Mucosa of rectum (tissue), 2 donors: ENCODE results near the gene KCP.

ENCODE experiments used
- H3K27ac ChIP-seq, 2 donors: one replicate each; pipeline ENCODE4 v1.7.0; 2013; ENCODE audit warnings: inconsistent platforms in 2 of 2, low read depth in 2 of 2, low read length in 2 of 2
- H3K27me3 ChIP-seq, 2 donors: one replicate each; pipeline ENCODE4 v1.7.0; 2013; ENCODE audit warnings: low read length in 2 of 2; ENCODE audit not compliant: control insufficient read depth in 2 of 2, insufficient read depth in 2 of 2
- H3K36me3 ChIP-seq, 2 donors: one replicate each; pipeline ENCODE4 v1.7.0; 2013; ENCODE audit warnings: low read length in 2 of 2; ENCODE audit not compliant: control insufficient read depth in 2 of 2, insufficient read depth in 2 of 2
- H3K4me1 ChIP-seq, 2 donors: one replicate each; pipeline ENCODE4 v1.7.0; 2013; ENCODE audit warnings: low read length in 2 of 2, mild to moderate bottlenecking in 1 of 2; ENCODE audit not compliant: control insufficient read depth in 2 of 2, insufficient read depth in 2 of 2
- H3K4me3 ChIP-seq, 2 donors: one replicate each; pipeline ENCODE4 v1.7.0; 2013; ENCODE audit warnings: low read length in 2 of 2
- H3K9ac ChIP-seq, 2 donors: one replicate each; pipeline ENCODE4 v1.7.0; 2013; ENCODE audit warnings: low read length in 2 of 2, low read depth in 1 of 2, mild to moderate bottlenecking in 1 of 2
- H3K9me3 ChIP-seq, 2 donors: one replicate each; pipeline ENCODE4 v1.7.0; 2013; ENCODE audit warnings: low read length in 2 of 2; ENCODE audit not compliant: control insufficient read depth in 2 of 2
- donor health status: healthy.
- donor health status: Normal muscosa, but diverticular disease.

The KCP gene

GRCh38 chr7:128838109-128838779, 72.3 kb downstream of the KCP start:
- Histone ChIP-seq H3K27me3 (no peaks in the 10 kb centered on the region), H3K9ac (no peak overlapping the region), H3K4me1 (peaks cover 3 to 4% of the 10 kb centered on the region in 2 donors), H3K27ac (no peak overlapping the region), H3K4me3 (no peak overlapping the region), H3K9me3 (no peaks in the 10 kb centered on the region), H3K36me3 (peaks cover 0 to 3% of the 10 kb centered on the region in 2 donors)

GRCh38 chr7:128837521-128837921, 73.0 kb downstream of the KCP start:
- Histone ChIP-seq H3K9ac (no peak overlapping the region), H3K36me3 (peaks cover 0 to 3% of the 10 kb centered on the region in 2 donors), H3K4me1 (peaks cover 4 to 7% of the 10 kb centered on the region in 2 donors), H3K4me3 (no peak overlapping the region), H3K27ac (no peak overlapping the region), H3K9me3 (no peaks in the 10 kb centered on the region), H3K27me3 (peaks cover 4% of the 10 kb centered on the region in 2 donors)

GRCh38 chr7:128836729-128837348, 73.7 kb downstream of the KCP start:
- peaks cover 0 to 3% of the 10 kb centered on the region in 2 donors for H3K36me3 ChIP-seq
- peaks cover 4 to 10% of the 10 kb centered on the region in 2 donors for H3K4me1 ChIP-seq
- H3K4me3 ChIP-seq = no peak overlapping the region
- no peak overlapping the region for H3K9ac ChIP-seq
- no peaks in the 10 kb centered on the region for H3K9me3 ChIP-seq
- H3K27ac ChIP-seq = no peak overlapping the region
- peaks cover 4 to 5% of the 10 kb centered on the region in 2 donors for H3K27me3 ChIP-seq

- H3K4me1 ChIP-seq = peaks cover 4 to 10% of the 10 kb centered on the region in 2 donors
- H3K36me3 ChIP-seq = peaks cover 0 to 3% of the 10 kb centered on the region in 2 donors
- no peaks in the 10 kb centered on the region for H3K9me3 ChIP-seq
- no peak overlapping the region for H3K27ac ChIP-seq
- peaks cover 10 to 12% of the 10 kb centered on the region in 2 donors for H3K27me3 ChIP-seq
- no peak overlapping the region for H3K9ac ChIP-seq
- H3K4me3 ChIP-seq = no peak overlapping the region
These were observed 74.5 kb downstream of the KCP start for GRCh38 chr7:128835790-128836641.

- Histone ChIP-seq H3K27me3 (peaks cover 10 to 16% of the 10 kb centered on the region in 2 donors), H3K27ac (no peak overlapping the region), H3K4me3 (no peak overlapping the region), H3K9me3 (no peaks in the 10 kb centered on the region), H3K4me1 (peaks cover 7 to 12% of the 10 kb centered on the region in 2 donors), H3K36me3 (peaks cover 0 to 3% of the 10 kb centered on the region in 2 donors), H3K9ac (no peak overlapping the region)
These were observed 75.2 kb downstream of the KCP start for GRCh38 chr7:128835231-128835751.

- Histone ChIP-seq H3K9me3 (no peaks in the 10 kb centered on the region), H3K4me1 (peaks cover 9 to 17% of the 10 kb centered on the region in 2 donors), H3K9ac (no peak overlapping the region), H3K36me3 (peaks cover 0 to 3% of the 10 kb centered on the region in 2 donors), H3K27ac (peak overlapping the region; percentile 29 to 77), H3K27me3 (peaks cover 19 to 26% of the 10 kb centered on the region in 2 donors), H3K4me3 (no peak overlapping the region)
These were observed 76.6 kb downstream of the KCP start for GRCh38 chr7:128833946-128834325.

GRCh38 chr7:128833148-128833945, 77.2 kb downstream of the KCP start:
- H3K4me3 ChIP-seq = peak overlapping the region in 1 of 2 donors; percentile 52
- H3K36me3 ChIP-seq = peaks cover 0 to 3% of the 10 kb centered on the region in 2 donors
- peaks cover 19 to 30% of the 10 kb centered on the region in 2 donors for H3K27me3 ChIP-seq
- peak overlapping the region in 1 of 2 donors; percentile 43 for H3K9ac ChIP-seq
- H3K4me1 ChIP-seq = peaks cover 9 to 17% of the 10 kb centered on the region in 2 donors
- H3K9me3 ChIP-seq = no peaks in the 10 kb centered on the region
- H3K27ac ChIP-seq = peak overlapping the region; percentile 68 to 77

GRCh38 chr7:128832880-128833147, 77.7 kb downstream of the KCP start:
- H3K4me3 ChIP-seq = peak overlapping the region in 1 of 2 donors; percentile 52
- H3K36me3 ChIP-seq = no peaks in the 10 kb centered on the region
- H3K27me3 ChIP-seq = peaks cover 19 to 34% of the 10 kb centered on the region in 2 donors
- H3K9ac ChIP-seq = peak overlapping the region; percentile 43 to 52
- H3K4me1 ChIP-seq = peaks cover 9 to 17% of the 10 kb centered on the region in 2 donors
- peak overlapping the region; percentile 68 to 77 for H3K27ac ChIP-seq
- H3K9me3 ChIP-seq = no peaks in the 10 kb centered on the region

- Histone ChIP-seq H3K27ac (peak overlapping the region; percentile 68 to 77), H3K4me1 (peaks cover 9 to 17% of the 10 kb centered on the region in 2 donors), H3K9ac (peak overlapping the region; percentile 43 to 52), H3K9me3 (no peaks in the 10 kb centered on the region), H3K4me3 (peak overlapping the region; percentile 42 to 52), H3K36me3 (no peaks in the 10 kb centered on the region), H3K27me3 (peaks cover 19 to 36% of the 10 kb centered on the region in 2 donors)
These were observed 78.3 kb downstream of the KCP start for GRCh38 chr7:128831994-128832879.
